A673 (cell line): ENCODE data around the gene PSMA1.

Experiments used
- EZH2 ChIP-seq: fragments of 200-600 bp; sonication (generic); IDR thresholded peaks from 2 replicates; pipeline ENCODE4 v1.6.1; 2017; ENCODE audit warnings: borderline replicate concordance, low read depth, mild to moderate bottlenecking, mixed read lengths, antibody characterized with exemption, low read length; ENCODE audit not compliant: poor library complexity, severe bottlenecking
- TF ChIP-seq, protein P1 (sequence below): fragments of 300-800, 200-600 bp; sonication (generic); conservative IDR thresholded peaks from 2 replicates; pipeline ENCODE4 v1.5.1; 2017; ENCODE audit warnings: low read depth, mild to moderate bottlenecking, antibody characterized with exemption, low read length, moderate library complexity, mixed read lengths

DNA sequence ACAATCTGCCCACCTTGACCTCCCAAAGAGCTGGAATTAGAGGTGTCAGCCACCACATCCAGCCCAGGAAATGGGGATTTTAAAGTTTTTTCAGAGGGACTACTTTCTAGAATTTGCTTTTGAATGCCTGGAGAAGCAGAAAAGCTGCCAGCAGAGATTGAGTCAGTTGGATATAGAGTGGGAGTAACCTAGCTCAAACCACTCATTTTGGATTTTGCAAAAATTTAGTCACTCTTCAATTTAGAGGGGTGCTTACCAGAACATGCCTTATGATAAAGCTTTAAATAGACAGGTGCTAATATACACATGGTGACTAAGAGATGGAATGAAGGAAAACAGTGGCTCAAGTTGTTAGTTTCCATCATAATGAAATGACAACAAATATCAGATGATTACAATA is 26.5 kb upstream of the PSMA1 start:
- TF ChIP-seq, protein P1, sequence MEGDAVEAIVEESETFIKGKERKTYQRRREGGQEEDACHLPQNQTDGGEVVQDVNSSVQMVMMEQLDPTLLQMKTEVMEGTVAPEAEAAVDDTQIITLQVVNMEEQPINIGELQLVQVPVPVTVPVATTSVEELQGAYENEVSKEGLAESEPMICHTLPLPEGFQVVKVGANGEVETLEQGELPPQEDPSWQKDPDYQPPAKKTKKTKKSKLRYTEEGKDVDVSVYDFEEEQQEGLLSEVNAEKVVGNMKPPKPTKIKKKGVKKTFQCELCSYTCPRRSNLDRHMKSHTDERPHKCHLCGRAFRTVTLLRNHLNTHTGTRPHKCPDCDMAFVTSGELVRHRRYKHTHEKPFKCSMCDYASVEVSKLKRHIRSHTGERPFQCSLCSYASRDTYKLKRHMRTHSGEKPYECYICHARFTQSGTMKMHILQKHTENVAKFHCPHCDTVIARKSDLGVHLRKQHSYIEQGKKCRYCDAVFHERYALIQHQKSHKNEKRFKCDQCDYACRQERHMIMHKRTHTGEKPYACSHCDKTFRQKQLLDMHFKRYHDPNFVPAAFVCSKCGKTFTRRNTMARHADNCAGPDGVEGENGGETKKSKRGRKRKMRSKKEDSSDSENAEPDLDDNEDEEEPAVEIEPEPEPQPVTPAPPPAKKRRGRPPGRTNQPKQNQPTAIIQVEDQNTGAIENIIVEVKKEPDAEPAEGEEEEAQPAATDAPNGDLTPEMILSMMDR, result no peak
- TF ChIP-seq EZH2, result no peak
